HK-2 (cell line): ENCODE data around the gene CORO6.

ENCODE experiments used
- DNase-seq: peaks from one replicate; pipeline ENCODE4 v3.0.0-alpha.2; 2018; ENCODE audit not compliant: unreplicated experiment

CORO6 gene

DNA sequence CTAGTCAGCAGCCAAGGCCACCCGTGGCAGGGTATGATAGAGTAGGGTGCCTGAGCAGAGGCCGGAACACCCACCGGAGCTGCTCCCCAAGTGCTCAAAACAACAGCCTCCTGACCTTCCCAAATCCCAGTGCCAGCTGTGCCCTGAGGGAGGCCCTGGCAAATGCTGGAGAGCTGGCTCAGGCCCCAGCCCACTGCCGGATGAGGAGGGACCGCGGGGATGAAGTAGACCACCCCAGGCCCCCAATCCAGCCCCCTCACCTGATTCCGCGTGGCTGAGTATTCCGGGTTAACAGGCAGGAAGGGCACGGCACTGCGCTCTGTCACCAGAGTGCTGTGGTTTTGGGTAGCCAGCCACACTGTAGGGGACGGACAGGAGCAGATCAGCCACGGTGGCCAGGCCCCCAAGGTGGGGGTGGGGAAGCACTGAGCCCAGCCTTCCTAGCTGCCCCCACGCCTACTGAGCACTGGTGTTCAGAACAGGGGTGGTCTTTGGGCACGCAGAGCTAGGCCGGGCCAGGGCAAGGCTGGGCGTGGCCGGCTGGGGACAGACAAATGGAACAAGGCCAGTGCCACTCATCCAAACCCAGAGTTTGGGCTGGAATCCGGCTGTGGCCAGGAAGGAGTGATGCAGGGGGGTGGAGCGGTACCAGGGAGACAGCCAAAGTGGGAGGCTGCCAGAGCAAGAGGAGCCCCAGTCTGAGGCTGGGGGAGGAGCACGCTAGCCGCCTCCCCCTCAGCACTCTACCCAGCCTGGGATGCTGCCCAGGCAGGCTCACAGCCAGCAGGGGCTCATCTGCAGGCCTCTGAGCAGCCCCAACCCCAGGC lies 45.1 kb downstream of the CORO6 start:
- no peak for DNase-seq

DNA sequence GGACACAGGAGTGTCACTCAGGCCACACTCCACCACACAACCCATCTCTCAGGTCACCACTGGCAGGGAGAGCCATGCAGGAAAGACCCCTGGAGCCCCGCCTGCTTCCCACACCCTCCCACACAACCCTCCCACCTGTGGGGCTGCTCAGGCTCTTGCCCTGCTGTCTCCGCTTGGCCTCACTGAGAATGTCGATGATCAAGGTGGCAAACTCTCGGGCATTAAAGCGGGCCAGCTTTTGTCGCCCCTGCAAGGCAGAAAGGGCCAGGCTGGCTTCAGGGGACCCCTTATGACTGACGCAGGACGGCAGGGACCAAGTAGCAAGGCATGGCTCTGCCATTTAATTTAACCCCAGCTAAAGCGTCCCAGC lies 45.7 kb downstream of the CORO6 start:
- no peak for DNase-seq

DNA sequence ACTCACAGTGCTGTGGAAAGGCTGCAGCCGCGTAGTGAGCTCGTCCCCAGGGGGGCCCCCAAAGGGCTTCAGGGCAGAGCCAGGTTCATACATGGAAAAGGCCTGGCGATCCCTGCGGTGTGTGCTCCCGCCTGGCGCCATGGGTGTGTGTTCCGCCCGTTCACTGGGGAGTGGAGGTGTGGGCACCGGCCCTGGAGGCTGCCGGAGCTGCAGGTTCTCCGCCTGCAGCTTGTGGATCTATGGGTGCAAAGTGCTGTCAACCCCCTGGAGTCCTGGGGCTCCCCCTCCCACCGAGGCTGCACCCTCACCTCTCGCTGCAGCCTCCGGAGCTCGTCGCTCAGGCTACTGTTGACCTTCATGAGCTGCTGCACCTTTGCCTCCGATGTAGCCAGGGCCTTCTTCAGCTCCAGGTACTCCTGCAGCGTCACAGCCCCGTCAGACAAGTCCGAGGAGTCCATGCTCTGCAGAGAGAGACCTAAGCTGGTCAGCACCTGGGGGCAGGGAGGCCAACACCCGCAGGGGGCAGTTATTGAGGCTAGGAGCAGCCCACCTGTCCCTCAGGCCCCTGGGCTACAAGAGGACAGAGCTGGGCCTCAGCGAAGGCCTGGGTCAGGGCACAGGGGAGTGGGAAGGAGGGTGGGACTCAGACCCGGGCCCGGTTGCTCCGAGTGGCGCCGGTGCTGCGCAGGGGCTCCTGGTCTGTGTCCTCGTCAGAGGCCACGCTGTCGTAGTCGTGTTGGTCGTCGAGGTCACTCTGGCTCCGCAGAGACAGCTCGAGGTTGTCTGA lies 46.3 kb downstream of the CORO6 start:
- DNase-seq, result no peak

DNA sequence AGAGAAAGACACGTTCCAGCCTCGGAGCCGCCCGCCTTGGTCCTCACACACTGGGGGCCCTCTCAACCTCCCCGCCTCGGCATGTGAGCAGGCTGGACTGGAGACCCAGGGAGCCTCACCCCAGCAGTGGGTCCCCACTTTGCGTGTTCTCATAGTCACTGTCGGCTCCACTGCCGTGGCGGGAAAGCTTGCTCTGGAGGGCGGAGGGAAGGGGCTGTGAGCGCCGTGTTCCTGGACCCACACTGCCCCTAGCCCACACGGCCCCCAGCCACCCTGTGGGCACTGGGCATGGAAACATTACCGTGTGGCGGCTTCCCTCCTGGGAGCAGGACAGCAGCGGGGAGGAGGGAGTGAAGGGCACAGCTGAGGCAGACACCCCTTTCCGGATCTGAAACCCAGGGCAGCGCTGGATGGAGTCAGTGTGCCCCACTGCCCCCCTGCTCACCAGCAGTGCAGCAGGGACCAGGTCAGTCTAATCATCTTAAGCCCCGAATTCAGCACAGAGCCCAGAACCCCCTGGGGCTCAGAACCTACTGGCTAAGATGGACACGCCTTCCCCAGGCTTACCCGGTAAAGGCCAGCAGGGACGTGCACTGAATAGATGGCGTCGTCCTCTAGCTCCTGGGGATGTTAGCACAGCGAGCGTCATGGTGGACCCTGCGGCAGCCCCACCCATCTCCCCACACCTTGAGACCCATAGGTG lies 47.0 kb downstream of the CORO6 start:
- no peak for DNase-seq

DNA sequence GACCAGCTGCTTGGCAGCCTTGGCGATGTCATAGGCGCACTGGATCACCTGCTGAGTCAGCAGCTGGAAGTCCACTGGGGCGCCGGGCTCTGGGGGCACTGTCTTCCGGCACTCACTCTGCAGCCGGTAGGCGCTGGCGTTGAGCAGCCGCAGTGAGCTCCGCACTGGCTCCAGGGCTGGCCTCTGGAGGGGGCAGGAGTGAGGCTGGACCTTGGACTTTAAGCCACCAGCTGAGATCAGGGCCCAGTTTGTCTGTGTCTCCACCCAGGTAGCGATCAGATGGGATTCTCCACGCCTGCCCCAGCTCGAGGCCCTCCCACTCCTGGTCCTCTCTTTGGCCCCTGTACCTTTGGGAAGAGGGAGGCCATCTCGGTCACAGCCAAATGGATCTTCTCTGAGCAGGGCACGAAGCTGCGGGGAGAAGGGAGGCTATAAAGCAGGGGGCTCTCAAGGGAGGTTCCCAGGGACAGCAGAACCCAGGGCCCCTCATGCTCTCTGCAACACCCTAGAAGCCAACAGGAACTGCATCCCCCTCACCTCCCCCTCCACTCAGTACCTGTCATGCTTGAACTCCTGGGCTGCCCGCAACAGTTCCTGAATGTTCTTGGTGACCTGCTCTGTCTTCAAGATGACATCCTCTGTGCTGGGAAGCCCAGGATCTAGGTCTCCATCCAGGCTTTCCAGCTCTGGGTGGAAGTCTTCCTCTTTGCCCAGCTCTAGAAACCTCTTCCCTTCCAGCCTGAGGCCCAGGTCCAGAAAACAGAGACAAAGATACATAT lies 47.8 kb downstream of the CORO6 start:
- DNase-seq, result no peak

DNA sequence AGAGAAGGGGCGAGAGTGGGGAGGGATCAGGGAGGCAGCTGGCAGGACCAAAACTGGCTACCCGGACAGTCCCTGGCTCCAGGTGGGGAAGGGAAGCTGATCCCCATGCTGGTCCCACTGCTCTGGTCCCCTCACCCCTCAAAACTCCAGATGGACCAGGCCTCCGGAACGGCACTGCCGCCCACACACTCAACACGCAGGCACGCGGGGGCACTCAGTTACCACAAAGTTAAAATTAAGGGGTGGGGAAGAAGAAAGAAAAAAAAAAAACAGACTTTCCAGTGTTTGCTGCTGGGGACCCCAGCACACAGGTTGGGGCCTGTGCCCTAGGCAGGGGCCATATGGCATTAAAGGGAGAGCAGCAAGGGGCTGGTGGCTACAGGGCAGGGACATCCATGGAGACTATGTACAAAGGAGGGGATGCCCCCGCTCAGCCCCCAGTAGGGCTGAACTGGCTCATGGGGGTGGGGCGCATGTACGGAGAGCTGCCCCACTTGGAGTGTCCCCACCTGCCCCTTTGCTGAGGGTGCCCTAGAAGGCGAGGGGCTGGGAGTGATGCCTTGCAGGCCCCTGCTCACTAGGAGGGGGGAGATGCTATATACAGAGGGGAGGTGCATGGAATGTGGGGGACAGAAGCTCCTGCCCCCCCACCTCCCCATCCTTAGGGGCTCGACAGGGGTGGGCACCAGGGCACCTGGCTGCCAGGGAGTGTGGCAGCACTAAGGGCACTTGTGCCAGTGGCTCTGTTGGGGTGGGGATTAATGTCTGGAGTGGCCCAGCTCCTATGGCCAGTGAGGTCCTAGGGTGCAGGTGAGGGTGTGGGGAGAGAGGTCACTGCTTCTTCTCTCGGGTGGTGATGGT lies 48.6 kb downstream of the CORO6 start:
- DNase-seq, result no peak

DNA sequence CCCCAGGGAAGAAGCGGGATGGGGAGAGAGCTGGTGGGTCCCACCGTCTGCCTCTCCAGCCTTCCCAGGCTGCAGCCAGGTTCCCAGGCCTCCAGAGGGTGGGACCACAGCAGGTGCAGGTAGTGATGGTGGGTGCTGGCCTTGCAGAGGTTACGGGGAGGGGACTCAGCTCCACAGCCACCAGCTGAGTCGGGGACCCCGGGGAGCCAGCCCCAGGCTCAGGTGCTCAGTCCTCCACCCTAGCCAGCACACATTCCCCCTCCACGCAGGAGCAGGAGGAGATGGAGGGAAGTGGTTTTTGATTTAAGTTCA lies 49.2 kb downstream of the CORO6 start:
- no peak for DNase-seq

DNA sequence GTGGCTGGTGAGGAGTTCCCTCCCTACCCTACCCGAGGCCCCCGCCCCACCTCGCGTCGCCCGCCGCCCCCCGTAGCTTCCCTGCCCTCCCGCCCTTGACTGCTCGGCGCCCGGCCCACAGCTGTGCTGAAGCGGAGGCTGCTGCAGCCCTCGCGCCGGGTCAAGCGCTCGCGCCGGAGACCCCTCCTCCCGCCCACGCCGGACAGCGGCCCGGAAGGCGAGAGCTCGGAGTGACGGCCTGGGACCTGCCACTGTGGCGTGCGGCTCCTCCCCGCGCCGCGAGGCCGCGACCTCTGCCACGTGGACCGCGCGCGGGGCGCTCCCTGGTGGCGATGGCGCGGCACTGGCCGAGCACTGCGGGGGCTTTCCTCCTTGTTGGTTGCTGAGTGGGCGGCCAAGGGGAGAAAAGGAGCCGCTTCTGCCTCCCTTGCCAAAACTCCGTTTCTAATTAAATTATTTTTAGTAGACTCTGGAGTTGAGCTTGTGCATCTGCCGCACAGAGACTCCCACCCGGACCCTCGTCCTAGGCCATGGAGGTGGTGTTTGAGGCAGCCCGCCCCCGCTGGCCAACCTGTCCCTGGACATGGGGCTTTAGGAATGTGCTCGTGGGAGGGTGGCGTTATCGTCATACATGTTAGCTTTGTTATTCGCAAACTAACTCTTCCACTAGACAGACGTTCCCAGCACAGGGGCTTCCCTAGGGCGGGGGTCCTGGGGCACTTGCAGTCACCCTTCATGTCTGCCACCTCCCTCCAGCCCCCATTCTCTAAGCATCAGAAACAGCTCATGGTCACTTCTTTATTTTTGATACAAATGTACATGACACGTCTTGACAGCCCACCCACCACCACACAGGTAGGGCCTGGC lies 49.8 kb downstream of the CORO6 start:
- DNase-seq, result no peak

DNA sequence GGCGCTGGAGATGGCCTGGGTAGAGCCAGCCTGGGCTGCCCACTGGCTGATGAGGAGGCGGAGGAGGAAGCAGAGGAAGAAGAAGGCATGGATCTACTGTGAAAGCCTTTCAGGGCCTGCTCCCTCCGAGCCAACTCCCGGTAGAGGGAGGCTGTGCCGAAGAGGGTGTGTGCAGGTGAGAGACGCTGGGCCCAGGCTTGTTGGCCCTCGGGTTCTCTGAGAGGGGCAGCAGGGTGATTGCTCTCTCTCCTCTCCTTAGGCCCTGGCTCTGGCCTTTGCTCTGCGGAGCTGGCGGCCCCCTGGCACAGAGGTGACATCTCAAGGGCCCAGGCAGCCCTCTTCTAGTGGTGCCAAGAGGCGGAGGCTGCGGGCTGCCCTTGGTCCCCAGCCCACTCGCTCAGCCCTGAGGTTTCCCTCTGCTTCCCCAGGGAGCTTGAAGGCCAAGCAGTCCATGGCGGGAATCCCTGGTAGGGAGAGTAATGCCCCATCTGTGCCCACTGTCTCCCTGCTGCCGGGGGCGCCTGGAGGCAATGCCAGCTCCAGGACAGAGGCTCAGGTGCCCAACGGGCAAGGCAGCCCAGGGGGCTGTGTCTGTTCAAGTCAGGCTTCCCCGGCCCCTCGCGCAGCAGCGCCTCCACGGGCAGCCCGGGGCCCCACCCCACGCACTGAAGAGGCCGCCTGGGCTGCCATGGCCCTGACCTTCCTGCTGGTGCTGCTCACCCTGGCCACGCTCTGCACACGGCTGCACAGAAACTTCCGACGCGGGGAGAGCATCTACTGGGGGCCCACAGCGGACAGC lies 50.6 kb downstream of the CORO6 start:
- DNase-seq, result no peak

DNA sequence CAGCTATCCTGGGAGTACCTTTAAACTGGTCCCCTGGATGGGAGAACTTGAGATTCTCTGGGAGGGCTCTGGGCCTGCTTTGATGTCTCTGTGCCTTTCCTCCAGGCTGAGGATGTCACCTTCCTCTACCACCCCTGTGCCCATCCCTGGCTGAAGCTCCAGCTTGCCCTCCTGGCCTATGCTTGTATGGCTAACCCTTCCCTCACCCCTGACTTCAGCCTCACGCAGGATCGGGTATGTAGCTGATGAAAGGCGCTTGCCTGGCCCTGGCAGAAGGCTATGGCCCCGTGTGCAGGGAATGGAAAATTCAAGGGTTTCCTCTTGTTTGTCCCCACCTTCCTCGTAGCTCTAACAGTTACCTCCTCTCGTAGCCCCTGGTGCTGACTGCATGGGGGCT lies 51.2 kb downstream of the CORO6 start:
- DNase-seq, result no peak

DNA sequence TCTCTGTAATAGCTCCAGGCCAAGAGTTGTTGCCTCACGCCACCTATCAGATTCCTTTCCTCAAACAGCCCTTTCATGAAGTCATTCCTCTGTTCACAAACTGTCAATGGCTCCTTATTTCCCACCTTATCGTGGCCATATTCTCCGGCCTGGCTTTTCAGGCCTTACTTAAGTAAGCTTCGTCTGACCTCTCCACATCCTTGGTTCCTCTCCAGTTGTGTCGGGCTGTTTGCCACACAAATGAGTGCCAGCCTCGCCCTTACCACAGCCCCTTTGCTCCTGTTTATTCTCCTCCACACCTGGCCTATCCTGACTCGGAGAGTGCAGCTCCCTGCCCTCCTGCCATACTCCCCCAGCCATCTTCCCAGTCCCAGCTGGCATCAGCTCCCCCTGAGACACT lies 52.2 kb downstream of the CORO6 start:
- DNase-seq, result no peak

DNA sequence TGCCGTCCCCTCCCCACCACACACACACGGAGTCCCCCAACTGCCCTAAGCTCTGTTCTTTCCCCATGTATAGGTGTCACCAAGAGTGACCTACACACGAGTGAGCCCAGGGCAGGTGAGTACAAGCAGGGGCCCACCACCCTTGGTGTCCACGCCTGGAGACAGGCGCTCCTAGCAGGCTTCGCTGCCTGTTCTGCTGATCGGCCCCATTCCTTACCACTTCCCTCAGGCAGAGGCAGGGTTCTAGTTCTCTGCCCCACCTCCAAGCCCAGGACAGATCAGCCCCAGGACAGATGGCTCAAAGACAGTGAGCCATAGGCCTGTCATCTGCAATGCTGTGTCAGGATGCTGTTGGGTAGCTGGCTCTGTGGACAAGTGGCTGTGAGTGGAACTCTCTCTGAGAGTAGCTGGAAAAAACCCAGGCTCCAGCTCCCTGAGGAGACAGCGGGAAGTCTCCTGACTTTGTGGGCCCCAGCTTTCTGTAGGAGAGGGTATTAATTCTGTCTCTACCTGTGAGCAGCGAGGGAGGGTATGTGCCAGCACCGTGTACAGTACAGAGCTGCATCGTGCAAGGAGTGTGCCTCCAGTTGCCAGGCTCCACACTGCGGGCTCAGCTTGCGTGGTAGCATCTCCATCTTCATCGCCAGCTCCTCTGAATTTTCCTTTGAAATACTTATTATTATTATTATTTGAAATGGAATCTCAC lies 53.3 kb downstream of the CORO6 start:
- DNase-seq, result peak; percentile 39

DNA sequence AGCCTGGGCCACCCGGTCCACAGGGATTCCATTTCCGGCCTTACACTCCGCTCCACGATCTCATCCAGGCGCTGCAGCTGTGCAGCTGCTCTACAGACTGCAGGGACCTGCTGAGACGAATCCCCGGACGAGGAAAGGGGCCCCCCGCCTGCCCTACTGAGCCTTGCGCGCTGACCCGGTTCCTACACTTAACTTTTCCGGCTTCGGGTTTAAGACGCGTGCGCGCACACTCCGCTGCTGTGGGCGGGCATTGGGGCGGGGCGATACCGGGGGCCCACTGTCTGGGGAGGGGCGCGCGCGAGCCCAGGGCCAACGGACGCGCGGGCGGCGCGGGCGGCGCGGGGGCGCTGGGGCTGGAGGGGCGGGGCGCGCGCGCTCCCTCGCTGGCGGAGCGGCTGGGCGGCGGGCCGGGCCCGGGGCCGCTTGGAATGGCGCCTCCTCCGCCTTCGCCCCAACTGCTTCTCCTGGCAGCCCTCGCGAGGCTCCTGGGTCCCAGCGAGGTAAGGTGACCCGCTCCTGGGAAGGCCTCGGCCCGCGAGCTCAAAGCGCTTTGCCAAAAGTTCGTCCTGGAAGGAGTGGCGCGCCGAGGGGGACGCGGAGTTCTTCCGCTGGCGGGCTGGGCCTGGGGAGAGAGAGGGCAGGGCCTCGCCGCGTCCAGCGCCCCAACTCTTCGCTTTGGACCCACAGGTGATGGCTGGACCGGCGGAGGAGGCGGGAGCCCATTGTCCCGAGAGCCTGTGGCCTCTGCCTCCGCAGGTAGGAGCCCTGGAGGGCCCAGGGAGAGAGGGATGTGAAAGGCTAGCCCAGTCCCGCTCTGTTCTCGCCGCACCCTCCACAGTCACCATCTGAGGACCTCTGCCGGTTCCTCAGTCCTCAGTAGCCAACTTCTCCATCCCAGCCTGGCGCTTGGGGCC lies 54.1 kb downstream of the CORO6 start, which contains the start of gene TP53I13:
TP53I13 (plus strand) TSS at position 371 of the 914 bp plus-strand sequence; CDS start at position 429, 58 bp downstream.
- DNase-seq, result peak; percentile 91

DNA sequence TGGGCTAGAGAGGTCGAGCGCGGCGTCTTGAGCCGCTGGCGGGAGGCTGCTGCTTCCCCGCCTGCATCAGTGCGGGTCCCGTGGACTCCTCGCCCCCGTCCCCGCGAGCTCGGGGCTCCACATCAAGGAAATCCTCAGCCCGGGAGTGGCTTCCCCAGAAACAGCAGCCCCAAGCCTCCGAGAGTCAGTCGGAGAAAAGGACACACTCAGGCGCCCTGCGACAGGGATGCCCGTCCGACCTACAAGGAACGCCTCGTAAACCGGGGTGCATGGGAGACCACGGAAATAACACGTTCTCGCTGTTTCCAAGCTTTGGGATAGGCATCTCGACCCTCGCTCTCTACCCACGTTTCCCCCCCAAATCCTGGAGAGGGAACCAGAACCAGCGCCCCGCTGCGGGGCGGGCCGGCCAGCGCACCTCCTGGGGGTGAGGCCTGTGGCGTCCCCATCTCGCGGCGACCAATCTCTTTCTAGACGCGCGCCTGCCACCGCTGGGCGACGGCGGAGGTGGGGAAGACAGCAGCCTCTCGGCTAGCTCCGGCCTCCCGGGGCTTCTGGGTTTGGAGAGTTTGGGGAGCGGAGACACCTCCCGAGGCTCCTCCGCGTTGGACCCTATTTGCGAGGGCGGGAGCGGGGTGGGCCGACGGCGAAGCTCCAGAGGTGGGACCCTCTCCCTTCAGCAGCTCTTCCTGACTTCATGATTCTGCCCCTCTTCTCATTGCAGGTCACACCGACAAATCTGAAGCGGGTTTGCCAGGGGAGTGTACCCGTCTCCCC lies 55.0 kb downstream of the CORO6 start:
- peak; percentile 77 for DNase-seq

DNA sequence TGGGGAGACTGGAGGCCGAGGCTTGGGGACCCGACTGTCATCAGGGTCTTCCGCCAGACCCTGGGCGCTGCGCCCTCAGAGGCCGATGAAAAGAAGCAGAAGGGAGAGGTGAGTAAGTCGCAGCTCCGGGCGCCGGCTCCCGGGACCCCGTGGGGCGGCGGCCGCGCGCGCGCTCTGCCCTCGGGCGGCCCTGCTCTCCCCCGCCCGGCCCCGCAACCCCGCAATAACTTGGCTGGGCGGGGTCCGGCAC lies 55.5 kb downstream of the CORO6 start:
- no peak for DNase-seq

DNA sequence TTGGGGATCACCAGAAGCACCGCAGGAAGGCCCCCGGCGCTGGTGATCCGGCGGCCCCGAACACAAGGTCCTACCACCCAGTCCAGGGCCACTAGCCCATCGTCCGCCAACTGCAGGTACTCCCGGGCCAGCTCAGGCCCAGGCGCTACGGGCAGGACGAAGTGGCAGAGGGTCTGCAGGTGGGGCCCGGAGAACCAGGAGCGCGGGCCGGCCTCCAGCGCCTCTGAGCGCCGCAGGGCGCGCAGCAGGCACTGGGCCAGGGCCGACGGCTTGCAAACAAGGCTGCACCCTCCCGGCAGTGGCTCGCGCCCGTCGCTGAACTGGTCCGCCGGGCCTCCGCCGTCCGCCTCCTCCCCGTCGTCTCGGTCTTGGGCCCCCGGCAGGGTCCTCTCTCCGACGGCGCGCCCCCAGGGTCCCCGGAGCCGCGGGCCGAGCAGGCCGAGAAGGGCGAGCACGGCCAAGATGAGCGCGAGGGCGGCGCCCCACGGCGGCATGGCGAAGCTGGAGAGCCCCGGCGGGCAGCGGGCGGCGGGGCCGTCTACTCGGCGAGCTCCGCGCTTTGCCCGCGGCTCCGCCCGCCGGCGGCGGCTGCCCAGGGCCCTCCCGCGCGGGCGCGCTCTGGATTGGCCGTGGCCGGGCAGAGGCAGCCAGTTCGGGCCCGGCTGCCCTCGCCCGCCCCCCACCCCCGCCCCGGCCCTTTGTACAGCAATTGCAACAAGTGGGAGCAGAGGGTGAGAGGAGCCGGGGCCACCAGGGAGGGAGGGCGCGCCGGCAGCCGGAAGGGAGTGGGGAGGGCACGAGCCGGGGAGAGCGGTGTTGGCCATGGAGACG lies 56.0 kb downstream of the CORO6 start, which contains the start of gene ABHD15:
ABHD15 (minus strand) TSS at position 565 of the 831 bp plus-strand sequence; CDS start at position 494, 71 bp downstream.
- peak; percentile 84 for DNase-seq
